GM21390 (cell line): Measurements from ENCODE around the gene TRIM62.
"Not testable (repeated sequence)": the region's sequence is repeated elsewhere in the genome, so short reads cannot be mapped to it uniquely, and the experiment has no call there.

ENCODE experiments used
- ATAC-seq: cut with Tn5 transposase; IDR thresholded peaks from one replicate; pipeline ENCODE4 v1.9.1; 2021; ENCODE audit not compliant: unreplicated experiment

TRIM62 gene

GRCh38 chr1:33111965-33112364 is 69.9 kb downstream of the TRIM62 start:
- no peak for ATAC-seq

DNA sequence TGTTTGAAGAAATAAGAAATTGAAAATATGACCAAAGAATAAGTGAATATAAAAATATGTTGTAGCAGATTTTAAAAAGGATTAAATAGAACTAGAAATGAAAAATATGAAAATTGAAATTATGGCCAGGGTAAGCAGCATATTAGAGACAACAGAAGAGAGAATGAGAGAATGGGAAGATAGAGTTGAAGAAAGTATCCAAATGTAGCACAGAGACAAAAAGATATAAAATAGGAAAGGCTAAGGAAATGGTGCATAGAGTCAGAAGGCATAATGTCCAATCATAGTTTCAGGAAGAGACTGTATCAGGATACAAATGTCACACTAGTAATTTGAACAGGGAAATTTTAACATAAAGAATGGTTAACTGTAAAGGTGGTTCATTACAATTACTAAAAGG is 71.4 kb downstream of the TRIM62 start:
- ATAC-seq = no peak

- ATAC-seq = not testable (repeated sequence)
These were observed 81.8 kb downstream of the TRIM62 start for GRCh38 chr1:33100119-33100415.

DNA sequence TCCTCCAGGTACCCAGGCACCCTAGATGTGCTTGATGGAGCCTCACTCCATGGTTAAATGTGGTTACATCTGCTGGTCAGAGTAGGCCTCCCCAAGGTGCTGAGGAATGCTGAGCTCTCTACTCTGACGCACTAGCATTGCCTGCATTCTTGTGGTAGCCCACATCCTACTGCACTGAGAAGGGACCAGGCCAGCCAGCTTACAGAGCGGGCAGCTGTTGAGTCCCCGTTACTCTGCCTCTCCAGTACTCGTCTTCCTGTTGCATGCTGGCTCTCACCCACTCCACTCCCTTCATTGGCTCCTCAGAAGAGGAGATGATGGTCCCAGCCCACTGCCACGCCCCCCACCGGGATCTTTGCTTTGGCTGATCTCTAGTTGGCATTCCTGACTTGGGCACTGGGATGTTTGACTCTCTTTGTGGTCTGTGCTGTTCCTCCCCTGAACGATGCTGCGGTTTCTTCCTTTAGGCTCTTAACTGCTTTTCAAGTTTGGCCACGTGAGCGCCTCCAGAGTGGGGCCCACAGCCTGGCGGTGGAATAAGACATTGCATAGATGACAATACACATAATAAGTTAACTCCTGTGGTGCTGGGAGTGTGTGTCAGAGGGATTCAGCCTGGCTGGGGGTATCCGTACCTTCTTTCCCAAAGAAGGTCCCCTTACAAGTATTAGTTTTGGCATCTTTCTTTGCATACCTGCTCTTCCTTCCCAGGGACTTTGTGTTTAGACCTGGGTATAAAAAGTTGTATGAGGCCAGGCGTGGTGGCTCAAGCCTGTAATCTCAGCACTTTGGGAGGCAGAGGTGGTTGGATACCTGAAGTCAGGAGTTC is 82.3 kb downstream of the TRIM62 start:
- ATAC-seq = peak; percentile 77

DNA sequence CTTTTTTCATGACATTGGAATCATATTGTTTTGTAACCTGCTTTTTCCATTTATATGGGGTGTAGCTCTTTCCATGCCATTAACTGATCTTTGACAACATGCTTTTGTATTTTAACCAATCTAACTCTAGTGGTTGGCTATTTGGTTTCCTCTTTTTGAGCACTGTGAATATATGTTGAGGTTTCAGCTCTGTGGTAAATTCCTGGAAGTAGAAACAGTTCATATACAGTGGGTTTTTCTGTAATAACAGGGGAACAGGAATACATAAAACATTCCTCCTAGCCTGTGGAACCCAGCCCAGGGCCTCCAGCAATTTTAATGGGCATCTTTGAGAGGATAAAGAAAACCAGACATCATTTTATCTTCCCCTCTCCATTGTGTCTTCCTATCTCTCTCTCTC is 83.5 kb downstream of the TRIM62 start:
- ATAC-seq = no peak

DNA sequence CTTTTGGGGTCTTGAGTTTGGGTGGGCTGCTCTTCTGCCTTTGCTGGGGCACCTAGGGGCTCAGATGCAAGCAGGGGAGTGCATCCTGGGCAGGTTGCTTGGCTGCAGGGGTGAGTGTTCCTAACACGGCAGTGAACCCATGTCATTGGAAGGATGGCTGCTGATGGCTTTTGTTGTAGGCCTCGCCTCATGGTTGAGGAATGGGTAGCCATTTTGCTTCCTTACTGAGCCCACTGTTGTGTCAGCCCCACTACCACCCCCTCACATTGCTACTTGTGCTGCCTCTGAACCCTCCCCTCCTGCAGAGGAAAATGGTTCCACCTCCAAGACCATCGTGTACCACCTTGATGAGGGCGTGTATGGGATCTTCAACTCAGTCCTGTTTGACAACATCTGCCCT is 84.1 kb downstream of the TRIM62 start:
- ATAC-seq = no peak

GRCh38 chr1:33097137-33097611 is 84.7 kb downstream of the TRIM62 start:
- ATAC-seq = no peak

DNA sequence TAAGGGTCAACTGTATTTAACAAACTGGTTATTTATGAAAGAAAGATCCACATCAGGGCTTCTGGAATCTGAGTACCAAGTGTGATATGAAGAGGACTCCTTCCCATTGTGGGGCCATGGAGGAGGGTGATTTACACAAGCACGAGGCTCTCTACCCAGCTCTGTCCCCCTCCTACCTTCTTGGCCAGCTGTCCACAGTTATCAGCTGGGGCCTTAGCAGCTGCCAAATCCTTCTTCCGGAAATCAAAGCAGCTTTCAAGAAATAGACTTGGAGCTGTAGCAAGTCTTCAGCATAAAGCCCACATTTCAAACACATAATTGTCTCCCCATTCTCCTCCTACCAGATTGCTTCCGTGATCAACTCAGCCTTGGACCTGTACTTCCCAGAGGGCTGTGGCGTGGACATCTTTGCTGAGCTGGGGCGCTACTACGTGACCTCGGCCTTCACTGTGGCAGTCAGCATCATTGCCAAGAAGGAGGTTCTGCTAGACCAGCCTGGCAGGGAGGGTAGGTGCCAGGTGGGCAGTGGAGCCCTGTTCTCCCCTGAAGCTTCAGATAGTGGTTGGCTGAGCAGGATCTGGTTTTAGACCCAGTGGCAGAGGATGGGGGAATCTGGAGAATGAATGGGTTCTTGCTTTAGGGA is 85.4 kb downstream of the TRIM62 start:
- ATAC-seq = no peak
